Natural killer cell (primary cell): Measurements from ENCODE around the gene COL6A2. TPM values are rescaled to one million over a fixed set of nuclear protein-coding genes. Genes with fewer than 3 reads are reported as not detected.
"Not testable (repeated sequence)": the region's sequence is repeated elsewhere in the genome, so short reads cannot be mapped to it uniquely, and the experiment has no call there.

Source experiments
- ATAC-seq, 3 donors: fragments of 150-1000 bp in 2 of 3; fragments of 200-7000 bp in 1 of 3; cut with Tn5 transposase; 1 replicate in 1 of 3; 2 replicates in 2 of 3; pipeline ENCODE4 v1.10.0; 2021; ENCODE audit warnings: mild to moderate bottlenecking in 2 of 3, moderate library complexity in 2 of 3
- DNase-seq, 2 donors: peaks; one replicate each; pipeline versions ENCODE4 v3.0.0 to v3.0.0-alpha.2; 2013 to 2021; ENCODE audit warnings: mixed read lengths in 1 of 2
- H3K27ac ChIP-seq: one replicate; pipeline ENCODE4 v1.5.1; 2013; ENCODE audit warnings: mild to moderate bottlenecking, low read length
- H3K27me3 ChIP-seq: one replicate; pipeline ENCODE4 v1.6.1; 2013; ENCODE audit warnings: low read length; ENCODE audit not compliant: control insufficient read depth, insufficient read depth
- H3K36me3 ChIP-seq: one replicate; pipeline ENCODE4 v1.6.1; 2013; ENCODE audit warnings: low read length; ENCODE audit not compliant: control insufficient read depth, insufficient read depth
- H3K4me1 ChIP-seq: one replicate; pipeline ENCODE4 v1.6.1; 2013; ENCODE audit warnings: low read length; ENCODE audit not compliant: control insufficient read depth, insufficient read depth
- H3K4me3 ChIP-seq: one replicate; pipeline ENCODE4 v1.5.1; 2013; ENCODE audit warnings: low read length
- H3K9me3 ChIP-seq: one replicate; pipeline ENCODE4 v1.6.1; 2013; ENCODE audit warnings: low read length; ENCODE audit not compliant: control insufficient read depth, insufficient read depth
- H3K27ac Mint-ChIP-seq, 2 donors: one replicate each; pipeline ENCODE4 v1.8.0; 2022; ENCODE audit warnings: mild to moderate bottlenecking in 2 of 2, mixed read lengths in 2 of 2, moderate library complexity in 1 of 2
- H3K27me3 Mint-ChIP-seq, 2 donors: one replicate each; pipeline ENCODE4 v1.8.0; 2022; ENCODE audit warnings: low read depth in 2 of 2, mixed read lengths in 2 of 2
- H3K36me3 Mint-ChIP-seq: one replicate; pipeline ENCODE4 v1.8.0; 2022; ENCODE audit warnings: mixed read lengths
- H3K4me1 Mint-ChIP-seq, 2 donors: one replicate each; pipeline ENCODE4 v1.8.0; 2022; ENCODE audit warnings: mixed read lengths in 2 of 2
- H3K4me3 Mint-ChIP-seq: one replicate; pipeline ENCODE4 v1.8.0; 2022; ENCODE audit warnings: mild to moderate bottlenecking, moderate library complexity, mixed read lengths
- H3K9me3 Mint-ChIP-seq, 2 donors: one replicate each; pipeline ENCODE4 v1.8.0; 2022; ENCODE audit warnings: mixed read lengths in 2 of 2
- CTCF ChIP-seq: fragments of 200-600 bp; IDR thresholded peaks from one replicate; pipeline ENCODE4 v1.8.0; 2022; ENCODE audit warnings: antibody characterized with exemption
- WGBS: methylation state at CpG from one replicate; pipeline ENCODE4 v1.1.7; 2013; ENCODE audit warnings: missing lambda C conversion rate; ENCODE audit not compliant: insufficient coverage; 5-methylcytosine and 5-hydroxymethylcytosine counted together
- intact Hi-C: fragments of 100-400 bp; cut with micrococcal nuclease; formaldehyde crosslinking; loops from one replicate; pipeline ENCODE4 v1.14.2; 2022
- total RNA-seq, 4 donors: library from RNA; stranded (reverse); fragments of 120-200 nt in 1 of 4; gene quantifications; one replicate each; pipeline versions ENCODE4 v1.2.3 to v1.2.4, GENCODE V29; 2013 to 2022

The COL6A2 gene
- total RNA-seq, 3 donors from 2014 or later (not counting 1 experiment from before 2014, with no cell fraction given): 93.9 to 110 (median 97.2) TPM

DNA sequence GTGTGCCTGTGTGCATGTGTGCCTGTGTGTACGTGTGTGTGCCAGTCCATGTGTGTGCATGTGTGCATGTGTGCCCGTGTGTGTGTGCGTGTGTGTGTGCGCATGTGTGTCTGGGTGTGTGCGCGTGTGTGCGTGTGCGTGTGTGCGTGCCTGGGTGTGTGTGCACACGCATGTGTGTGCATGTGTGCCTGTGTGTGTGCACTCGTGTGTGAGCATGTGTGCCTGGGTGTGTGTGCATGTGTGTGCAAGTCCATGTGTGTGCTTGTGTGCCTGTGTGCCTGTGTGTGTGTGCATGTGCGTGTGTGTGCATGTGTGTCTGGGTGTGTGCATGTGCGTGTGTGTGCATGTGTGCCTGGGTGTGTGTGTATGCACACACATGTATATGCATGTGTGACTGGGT lies 28.7 kb upstream of the COL6A2 start:
- Histone ChIP-seq H3K36me3 (no peaks in the 10 kb centered on the region), H3K27me3 (peaks cover 2% of the 10 kb centered on the region), H3K27ac (no peak overlapping the region), H3K9me3 (no peaks in the 10 kb centered on the region), H3K4me3 (no peak overlapping the region), H3K4me1 (no peaks in the 10 kb centered on the region)
- Mint-ChIP-seq H3K36me3 (no peaks in the 10 kb centered on the region), H3K4me3 (no peak overlapping the region), H3K9me3 (no peaks in the 10 kb centered on the region), H3K27ac (no peak overlapping the region), H3K27me3 (peaks cover 12 to 17% of the 10 kb centered on the region in 2 donors), H3K4me1 (peaks cover 0 to 5% of the 10 kb centered on the region in 2 donors)
- no peak for DNase-seq
- 92% methylated on average over 13 of the region's 13 CpGs for WGBS
- intact Hi-C loops: no loop called here
- no peak for TF ChIP-seq CTCF
- ATAC-seq: no peak

DNA sequence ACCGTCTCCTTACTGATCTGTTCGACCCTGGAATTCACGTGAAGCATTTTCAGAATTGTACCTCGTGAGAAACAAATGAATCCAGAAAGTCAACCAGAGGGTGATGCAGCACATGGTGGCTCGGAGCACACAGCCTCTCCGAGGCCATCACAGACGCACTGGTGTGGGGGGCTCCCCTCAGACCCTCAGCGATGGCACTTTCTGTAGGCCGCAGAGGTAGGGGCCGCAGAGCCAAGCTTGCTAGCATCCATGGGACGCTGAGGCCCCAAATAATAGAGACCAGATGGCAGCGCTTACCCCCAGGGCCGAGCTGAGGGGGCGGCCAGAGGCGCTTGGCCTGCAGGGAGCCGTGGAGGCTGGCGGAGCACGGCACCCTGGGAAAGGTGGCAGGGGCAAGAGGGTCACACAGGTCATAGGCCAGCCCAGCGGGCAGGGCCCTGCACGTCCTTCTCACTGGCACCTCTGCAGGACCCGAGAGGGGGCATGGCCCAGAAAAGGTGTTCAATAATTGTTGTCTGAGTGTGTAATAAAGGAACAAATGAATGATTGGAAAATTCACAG lies 28.1 kb upstream of the COL6A2 start:
- WGBS: 94% methylated on average over 21 of the region's 21 CpGs
- Mint-ChIP-seq H3K27me3 (peaks cover 12 to 14% of the 10 kb centered on the region in 2 donors), H3K4me3 (no peak overlapping the region), H3K36me3 (no peaks in the 10 kb centered on the region), H3K4me1 (peaks cover 0 to 5% of the 10 kb centered on the region in 2 donors), H3K9me3 (no peaks in the 10 kb centered on the region), H3K27ac (no peak overlapping the region)
- no peak for TF ChIP-seq CTCF
- Histone ChIP-seq H3K4me3 (no peak overlapping the region), H3K27ac (no peak overlapping the region), H3K27me3 (no peaks in the 10 kb centered on the region), H3K4me1 (no peaks in the 10 kb centered on the region), H3K36me3 (no peaks in the 10 kb centered on the region), H3K9me3 (no peaks in the 10 kb centered on the region)
- DNase-seq: no peak
- ATAC-seq: no peak
- intact Hi-C loops: no loop called here

GRCh38 chr21:46071082-46071481 lies 26.8 kb upstream of the COL6A2 start:
- no peak overlapping the region for H3K27ac ChIP-seq
- WGBS: 90% methylated on average over 13 of the region's 13 CpGs
- no peak overlapping the region for H3K4me3 ChIP-seq
- H3K4me1 ChIP-seq: no peaks in the 10 kb centered on the region
- no peaks in the 10 kb centered on the region for H3K4me1 Mint-ChIP-seq
- H3K27ac Mint-ChIP-seq: no peak overlapping the region
- intact Hi-C loops: no loop called here
- no peaks in the 10 kb centered on the region for H3K9me3 ChIP-seq
- no peak for DNase-seq
- peaks cover 8 to 15% of the 10 kb centered on the region in 2 donors for H3K27me3 Mint-ChIP-seq
- no peaks in the 10 kb centered on the region for H3K36me3 ChIP-seq
- H3K9me3 Mint-ChIP-seq: no peaks in the 10 kb centered on the region
- TF ChIP-seq CTCF: no peak
- H3K36me3 Mint-ChIP-seq: no peaks in the 10 kb centered on the region
- H3K4me3 Mint-ChIP-seq: no peak overlapping the region
- H3K27me3 ChIP-seq: no peaks in the 10 kb centered on the region
- ATAC-seq: no peak

DNA sequence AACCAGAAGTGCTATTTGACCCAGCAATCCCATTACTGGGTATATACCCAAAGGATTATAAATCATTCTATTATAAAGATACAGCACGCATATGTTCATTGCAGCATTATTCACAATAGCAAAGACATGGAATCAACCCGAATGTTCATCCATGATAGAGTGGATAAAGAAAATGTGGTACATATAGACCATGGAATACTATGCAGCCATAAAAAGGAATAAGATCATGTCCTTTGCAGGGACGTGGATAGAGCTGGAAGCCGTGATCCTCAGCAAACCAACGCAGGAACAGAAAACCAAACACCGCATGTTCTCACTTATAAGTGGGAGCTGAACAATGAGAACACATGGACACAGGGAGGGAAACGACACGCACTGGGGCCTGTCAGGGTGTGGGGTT lies 21.2 kb upstream of the COL6A2 start:
- peaks cover 7 to 14% of the 10 kb centered on the region in 2 donors for H3K27me3 Mint-ChIP-seq
- H3K9me3 Mint-ChIP-seq, H3K36me3 Mint-ChIP-seq, DNase-seq, H3K9me3 ChIP-seq, H3K27ac ChIP-seq, intact Hi-C loops, H3K4me3 ChIP-seq, H3K4me1 ChIP-seq, ATAC-seq, H3K36me3 ChIP-seq, H3K27me3 ChIP-seq, H3K4me3 Mint-ChIP-seq, H3K27ac Mint-ChIP-seq, H3K4me1 Mint-ChIP-seq: not testable (repeated sequence)
- 92% methylated on average over 7 of the region's 8 CpGs for WGBS
